ENCODE measurements around the gene FAF1. TPM values are rescaled to one million over a fixed set of nuclear protein-coding genes. Genes with fewer than 3 reads are reported as not detected.

Gene FAF1
- total RNA-seq, 1 experiment from 2014 or later = 99.1 TPM

DNA sequence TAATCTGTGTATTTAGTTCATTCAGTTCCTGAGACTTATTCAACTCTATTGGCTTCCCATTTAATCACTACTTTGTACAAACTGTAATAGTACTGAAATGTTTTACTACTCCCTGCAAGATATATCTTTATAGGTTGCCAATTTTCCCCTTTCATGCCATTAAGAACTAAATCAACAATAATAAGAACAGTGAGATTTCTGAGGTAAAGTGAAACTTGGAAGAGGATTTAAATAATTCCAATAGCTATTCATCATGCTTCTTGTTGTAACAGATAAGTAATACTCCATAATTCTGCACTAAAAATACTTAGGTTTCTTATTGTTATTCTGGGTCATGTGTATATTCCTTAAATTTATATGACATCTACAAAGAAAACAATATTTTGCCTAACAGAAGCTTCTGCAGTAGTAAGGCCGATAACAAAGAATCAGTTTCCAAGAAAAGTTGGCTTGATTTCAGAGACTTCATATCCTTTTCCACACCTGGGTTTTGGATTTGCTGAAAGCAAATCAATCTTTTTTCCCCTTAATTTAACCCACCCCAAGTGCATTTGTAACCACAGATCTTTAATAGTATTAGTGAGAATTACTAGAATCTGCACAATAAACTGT is 258.3 kb downstream of the FAF1 start:
- no peak for DNase-seq (ENCODE audit: low spot score)

DNA sequence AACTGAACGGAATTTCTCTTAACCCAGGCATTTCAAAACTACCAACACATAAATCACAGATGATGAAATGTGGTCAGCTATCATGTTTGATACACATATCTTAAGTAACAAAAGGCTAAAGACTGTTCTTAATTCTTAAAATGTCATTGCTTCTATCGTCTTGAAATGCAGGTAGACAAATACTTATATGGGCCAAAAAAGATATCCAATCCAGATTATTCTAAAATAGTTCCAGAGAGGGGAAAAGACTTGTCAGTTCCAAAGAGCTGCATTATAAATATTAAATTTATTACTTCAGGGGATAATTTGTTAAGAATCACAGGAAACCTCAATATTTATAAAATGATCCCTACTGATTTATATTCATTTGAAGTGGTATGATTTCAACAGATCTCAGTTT is 259.4 kb downstream of the FAF1 start:
- no peak for DNase-seq (ENCODE audit: low spot score)

GRCh38 chr1:50700214-50700613 is 259.9 kb downstream of the FAF1 start:
- no peak for DNase-seq (ENCODE audit: low spot score)

GRCh38 chr1:50699795-50700194 is 260.3 kb downstream of the FAF1 start:
- DNase-seq (ENCODE audit: low spot score) = no peak

DNA sequence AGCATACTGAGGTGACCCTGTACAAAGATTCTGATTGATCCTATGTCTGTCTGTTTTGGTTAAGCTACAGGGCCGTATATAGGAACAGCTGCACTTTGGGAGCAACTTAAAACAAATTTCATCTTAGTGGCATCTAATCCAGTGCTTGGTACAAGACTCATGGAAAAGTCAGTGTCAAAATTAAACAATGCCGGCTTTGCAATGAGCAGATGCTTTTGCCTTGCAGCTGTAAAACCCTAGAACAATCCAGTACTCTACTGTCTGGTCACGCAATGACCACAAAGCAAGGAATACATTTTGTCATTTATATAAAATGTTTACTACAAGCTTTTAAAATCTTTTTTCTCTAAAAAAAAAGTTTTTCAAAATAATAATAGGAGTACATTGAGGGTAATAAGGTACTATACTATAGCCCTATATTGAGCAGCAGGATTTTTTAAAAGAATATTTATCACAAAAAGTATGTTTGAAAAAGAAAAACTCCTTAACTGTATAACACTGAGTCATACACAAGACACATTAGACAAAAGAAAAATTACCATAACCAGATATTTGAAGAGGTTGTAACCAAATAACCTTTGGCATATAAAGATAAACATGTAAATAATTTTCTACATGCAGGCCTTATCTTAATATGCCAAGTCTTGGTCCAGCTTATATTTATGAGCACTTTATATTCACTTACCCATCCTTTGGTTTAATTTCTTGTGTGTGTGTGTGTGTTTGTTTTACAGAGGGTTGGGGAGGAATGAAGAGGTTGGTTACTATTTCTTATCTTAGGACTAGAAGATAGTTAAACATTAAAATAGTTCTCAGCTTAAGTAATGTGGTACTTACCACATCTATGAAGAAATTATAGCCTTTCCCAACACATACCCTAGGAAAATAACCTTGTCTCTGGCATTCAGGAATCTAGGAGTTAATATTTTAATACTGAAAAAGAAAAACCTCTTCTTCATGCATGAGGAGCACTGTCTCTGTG is 262.3 kb downstream of the FAF1 start:
- no peak for DNase-seq (ENCODE audit: low spot score)

GRCh38 chr1:50693829-50694228 is 266.2 kb downstream of the FAF1 start:
- DNase-seq (ENCODE audit: low spot score) = no peak

- DNase-seq (ENCODE audit: low spot score) = no peak
These were observed 275.9 kb downstream of the FAF1 start for GRCh38 chr1:50684185-50684584.

DNA sequence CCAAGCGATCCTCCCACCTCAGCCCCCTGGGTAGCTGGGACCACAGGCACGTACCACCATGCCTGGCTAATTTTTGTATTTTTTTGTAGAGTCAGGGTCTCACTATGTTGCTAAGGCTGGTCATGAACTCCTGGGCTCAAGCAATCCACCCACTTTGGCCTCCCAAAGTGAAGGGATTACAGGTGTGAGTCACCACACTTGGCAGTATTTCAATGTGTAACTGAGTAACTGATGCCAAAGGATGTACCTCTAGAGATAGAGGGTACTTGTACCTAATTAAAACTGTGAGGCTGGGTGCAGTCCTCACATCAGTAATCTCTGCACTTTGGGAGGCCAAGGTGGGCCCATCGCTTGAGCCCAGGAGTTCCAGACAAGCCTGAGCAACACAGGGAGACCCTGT is 278.1 kb downstream of the FAF1 start:
- DNase-seq (ENCODE audit: low spot score) = peak; percentile 13

DNA sequence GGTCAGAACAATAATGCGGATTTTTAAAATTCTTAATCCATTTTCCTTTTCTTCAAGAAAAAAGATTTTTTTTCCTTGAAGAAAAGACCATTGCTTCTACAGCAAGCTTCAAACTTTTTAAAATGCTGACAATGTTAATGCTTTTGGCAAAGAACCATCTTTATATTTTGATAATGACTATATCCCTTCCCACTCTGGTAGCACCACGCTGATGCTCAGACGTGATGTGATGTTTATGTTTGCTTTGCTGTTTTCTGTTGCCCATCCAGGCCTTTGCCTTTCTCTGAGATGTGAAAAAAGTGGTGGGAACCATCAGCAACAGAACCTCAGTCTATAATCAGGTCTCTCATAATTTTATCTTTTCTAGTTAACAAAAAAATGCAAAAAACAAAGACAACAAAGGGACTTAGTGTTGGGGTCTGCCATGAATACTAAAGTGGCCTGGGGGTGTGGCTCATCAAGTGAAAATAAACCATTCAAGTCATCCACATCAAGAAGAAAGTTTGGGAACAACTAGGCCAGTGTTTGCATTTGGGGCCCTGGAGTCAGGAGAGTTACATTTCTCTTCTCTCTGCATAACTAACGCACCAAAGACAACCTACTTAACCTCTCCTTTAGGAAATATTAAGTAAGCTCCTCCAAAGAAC is 292.2 kb downstream of the FAF1 start:
- DNase-seq (ENCODE audit: low spot score) = no peak

- no peak for DNase-seq (ENCODE audit: low spot score)
These were observed 292.8 kb downstream of the FAF1 start for GRCh38 chr1:50667272-50667671.

GRCh38 chr1:50666849-50667248 is 293.2 kb downstream of the FAF1 start:
- DNase-seq (ENCODE audit: low spot score) = no peak

- DNase-seq (ENCODE audit: low spot score) = no peak
These were observed 294.7 kb downstream of the FAF1 start for GRCh38 chr1:50665413-50665812.

DNA sequence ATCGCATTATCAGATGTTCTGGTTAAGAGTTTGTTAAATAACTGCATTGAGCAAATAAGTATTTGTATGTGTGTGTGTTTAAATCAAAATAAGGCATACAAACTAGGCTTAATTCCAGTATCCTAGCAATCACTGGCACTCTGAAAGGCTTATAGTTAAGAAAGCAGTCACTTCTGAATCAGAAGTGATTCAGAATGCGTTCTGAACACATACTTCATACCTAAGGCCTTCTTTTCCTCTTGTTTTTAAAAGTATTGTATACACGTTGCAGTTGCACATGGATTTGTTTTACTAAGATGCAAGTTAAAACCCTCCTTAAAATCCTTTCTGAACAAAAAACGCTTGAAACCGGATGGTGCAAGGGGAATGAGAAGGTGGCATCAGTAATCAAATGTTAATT is 298.4 kb downstream of the FAF1 start:
- DNase-seq (ENCODE audit: low spot score) = no peak

GRCh38 chr1:50659107-50659662 is 300.9 kb downstream of the FAF1 start:
- DNase-seq (ENCODE audit: low spot score) = no peak

DNA sequence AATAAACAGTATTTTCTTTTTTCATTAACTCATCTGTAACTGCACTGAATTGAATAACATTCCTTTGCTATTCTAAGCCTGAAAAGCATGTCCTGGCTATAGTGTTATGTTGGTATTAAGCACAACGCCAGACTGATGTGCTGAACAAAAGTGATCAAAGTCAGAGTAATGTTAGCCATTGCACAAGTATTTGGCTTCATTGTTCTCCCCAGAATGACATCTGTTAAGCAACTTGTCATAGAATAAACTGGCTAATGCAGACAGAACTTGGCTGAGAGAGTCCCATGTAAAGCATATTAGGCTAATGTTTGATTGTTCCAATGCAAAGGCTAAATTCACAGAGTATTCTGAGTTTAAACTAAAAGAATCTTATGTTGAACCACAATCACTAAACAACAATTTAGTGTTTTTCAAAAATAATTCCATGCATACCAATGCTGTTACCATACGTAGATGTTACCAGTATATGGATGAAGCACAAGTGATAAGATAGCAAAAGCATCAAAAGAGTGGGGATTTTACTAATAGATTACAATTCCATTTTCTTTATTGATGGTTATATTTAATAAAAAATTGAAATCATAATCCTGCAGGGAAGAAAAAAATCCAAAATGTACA is 301.5 kb downstream of the FAF1 start:
- DNase-seq (ENCODE audit: low spot score) = no peak

- DNase-seq (ENCODE audit: low spot score) = no peak
These were observed 303.1 kb downstream of the FAF1 start for GRCh38 chr1:50656931-50657330.

- no peak for DNase-seq (ENCODE audit: low spot score)
These were observed 308.4 kb downstream of the FAF1 start for GRCh38 chr1:50651476-50652263.

- DNase-seq (ENCODE audit: low spot score) = no peak
These were observed 313.5 kb downstream of the FAF1 start for GRCh38 chr1:50646526-50646925.

- DNase-seq (ENCODE audit: low spot score) = no peak
These were observed 314.9 kb downstream of the FAF1 start for GRCh38 chr1:50645139-50645538.

- no peak for DNase-seq (ENCODE audit: low spot score)
These were observed 315.5 kb downstream of the FAF1 start for GRCh38 chr1:50644447-50645105.

GRCh38 chr1:50637460-50637859 is 322.6 kb downstream of the FAF1 start:
- no peak for DNase-seq (ENCODE audit: low spot score)
